Right lung (tissue), 5 donors: ENCODE results near the gene PLXDC2. TPM values are rescaled to one million over a fixed set of nuclear protein-coding genes. Genes with fewer than 3 reads are reported as not detected.
"Not testable (repeated sequence)": the region's sequence is repeated elsewhere in the genome, so short reads cannot be mapped to it uniquely, and the experiment has no call there.

Experiments used
- DNase-seq, 2 donors: peaks; one replicate each; pipeline ENCODE4 v3.0.0-alpha.2; 2013
- polyA plus RNA-seq, 5 donors: library from polyadenylated mRNA; unstranded; fragments of 120-200 nt; gene quantifications; one replicate each; pipeline versions ENCODE4 v1.2.1 to v1.2.3, GENCODE V29; 2013; ENCODE audit warnings: inconsistent platforms in 1 of 5, low replicate concordance in 1 of 5; ENCODE audit not compliant: insufficient read length in 5 of 5, insufficient read depth in 1 of 5

The PLXDC2 gene
- polyA plus RNA-seq, 5 donors: 56.9 to 134 (median 120) TPM

GRCh38 chr10:19971343-19972052 lies 155.3 kb downstream of the PLXDC2 start:
- DNase-seq: no peak

DNA sequence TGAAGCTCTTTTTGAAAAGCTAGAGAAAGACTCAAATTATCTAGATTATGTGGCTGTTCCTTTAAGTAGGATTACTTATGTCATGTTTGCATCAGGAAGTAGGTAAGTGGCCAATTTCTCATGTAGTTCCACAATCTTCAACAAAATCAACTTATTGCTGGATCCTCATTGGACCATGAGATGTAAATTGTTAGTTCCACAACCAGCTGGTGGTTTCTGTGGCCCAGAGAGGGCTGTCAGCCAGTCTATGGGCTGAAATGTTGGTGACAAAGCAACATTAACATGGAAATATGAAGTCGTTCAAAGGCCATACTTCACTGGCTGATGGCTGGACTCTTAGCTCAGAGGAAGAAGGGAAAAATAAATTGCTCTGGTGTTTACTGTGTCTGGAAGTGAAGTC lies 157.9 kb downstream of the PLXDC2 start:
- no peak for DNase-seq

GRCh38 chr10:19974554-19974953 lies 158.3 kb downstream of the PLXDC2 start:
- DNase-seq: no peak

- DNase-seq: no peak
Observed at GRCh38 chr10:19977097-19977521, 160.9 kb downstream of the PLXDC2 start.

DNA sequence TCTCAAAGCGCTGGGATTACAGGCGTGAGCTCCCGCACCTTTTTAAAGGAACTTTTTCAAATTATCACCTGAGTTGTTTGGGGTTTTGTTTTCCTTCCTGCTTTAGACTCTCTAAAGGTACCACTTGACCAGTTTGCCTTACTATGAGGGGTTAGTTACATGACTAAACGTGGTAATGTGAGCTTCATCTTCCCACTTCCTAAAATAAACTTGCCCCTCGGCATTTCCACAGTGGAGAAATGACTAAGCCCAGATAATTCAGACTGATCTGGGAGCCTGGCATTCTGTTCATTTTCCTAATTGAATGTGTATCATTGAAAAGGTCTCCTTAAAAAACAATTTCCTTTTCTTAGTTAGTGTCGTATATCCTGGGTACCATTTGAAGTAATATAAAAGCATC lies 163.4 kb downstream of the PLXDC2 start:
- no peak for DNase-seq

DNA sequence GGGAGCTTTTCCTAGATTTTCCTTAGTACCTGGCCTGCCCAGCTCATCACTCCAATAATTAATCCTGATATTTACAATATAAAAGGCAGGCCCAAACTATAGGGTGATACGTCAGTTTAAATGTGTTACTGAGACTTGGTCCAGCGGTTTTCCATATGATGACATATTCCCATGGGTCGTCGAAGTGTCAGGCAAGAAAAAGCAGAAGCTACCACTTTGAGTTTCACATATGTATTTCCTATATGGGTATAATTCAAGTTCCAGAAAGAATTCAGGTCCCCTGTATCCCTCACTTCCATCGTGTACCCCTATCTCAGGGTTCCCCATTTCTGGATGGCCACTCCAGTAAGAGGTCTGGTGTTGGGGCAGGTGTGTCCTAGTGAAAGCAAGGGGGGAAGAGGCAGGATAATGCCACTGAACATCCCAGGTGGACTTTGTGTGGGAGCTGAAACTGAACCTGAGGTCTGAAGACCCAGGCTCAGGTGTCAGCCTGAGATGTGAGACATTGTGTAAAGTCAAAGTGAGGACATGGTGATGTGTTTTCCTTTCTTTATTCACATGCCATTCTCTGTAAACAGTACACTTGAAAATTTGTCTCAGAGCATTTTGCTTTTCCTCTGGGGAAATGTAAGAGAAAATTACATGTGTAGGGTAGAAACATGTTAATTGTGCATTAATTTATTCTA lies 167.8 kb downstream of the PLXDC2 start:
- DNase-seq: no peak

GRCh38 chr10:19985745-19986144 lies 169.5 kb downstream of the PLXDC2 start:
- DNase-seq: no peak

DNA sequence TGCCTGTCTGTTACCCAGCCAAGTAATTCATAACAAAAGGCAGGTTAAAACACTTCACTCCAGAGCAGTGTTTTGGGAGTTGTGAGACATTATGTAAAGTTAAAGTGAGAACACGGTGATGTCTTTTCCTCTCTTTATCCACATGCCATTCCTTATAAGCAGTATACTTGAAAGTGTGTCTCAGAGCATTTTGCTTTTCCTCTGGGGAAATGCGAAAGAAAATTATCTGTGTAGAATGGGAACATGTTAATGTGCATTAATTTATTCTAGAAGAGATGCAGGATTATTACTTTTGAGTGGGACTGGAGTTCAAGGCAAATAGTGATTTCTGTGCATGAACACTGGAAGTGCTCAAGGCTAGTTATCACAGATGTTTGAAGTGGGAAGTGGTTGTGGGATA lies 170.4 kb downstream of the PLXDC2 start:
- DNase-seq: no peak

DNA sequence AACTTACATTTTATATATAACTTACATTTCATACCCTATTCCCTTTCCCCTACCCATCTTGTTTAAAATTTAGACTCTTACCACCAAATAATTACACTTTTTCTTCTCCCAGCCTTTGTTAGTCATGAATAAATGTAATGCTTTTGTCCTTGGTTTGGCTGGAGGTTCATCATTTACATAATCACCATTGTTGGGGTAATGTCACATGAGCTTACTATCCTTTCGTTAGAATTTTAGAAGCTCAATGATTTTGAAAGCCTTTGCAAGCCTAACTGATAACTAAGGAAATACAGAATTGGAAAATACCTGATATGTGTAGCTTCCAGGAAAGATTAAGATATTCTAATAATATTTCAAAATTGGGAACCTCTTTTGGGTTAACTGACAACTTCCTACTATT lies 171.7 kb downstream of the PLXDC2 start:
- no peak for DNase-seq

- DNase-seq: peak; percentile 73 to 82
Observed at GRCh38 chr10:19993714-19994315, 177.6 kb downstream of the PLXDC2 start.

GRCh38 chr10:19998482-19998881 lies 182.2 kb downstream of the PLXDC2 start:
- DNase-seq: no peak

DNA sequence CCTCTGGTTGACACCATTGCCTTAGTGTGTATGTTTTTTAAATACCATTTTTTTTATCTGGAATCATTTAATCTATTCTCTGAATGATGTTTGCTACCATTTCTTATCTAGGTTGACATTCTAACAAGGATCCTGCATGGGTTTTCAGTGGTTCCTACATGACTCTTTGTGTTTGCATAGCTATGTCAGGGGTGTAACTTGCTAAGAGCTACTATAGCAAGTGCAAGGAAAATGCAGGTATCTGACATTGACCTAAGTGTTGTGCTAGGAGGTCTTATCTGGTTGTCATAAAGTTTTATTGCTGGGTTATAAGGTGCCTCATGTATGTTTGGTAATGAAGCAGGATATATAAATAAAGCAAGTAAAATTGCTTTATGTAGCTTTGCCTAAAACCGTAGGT lies 183.2 kb downstream of the PLXDC2 start:
- no peak for DNase-seq

DNA sequence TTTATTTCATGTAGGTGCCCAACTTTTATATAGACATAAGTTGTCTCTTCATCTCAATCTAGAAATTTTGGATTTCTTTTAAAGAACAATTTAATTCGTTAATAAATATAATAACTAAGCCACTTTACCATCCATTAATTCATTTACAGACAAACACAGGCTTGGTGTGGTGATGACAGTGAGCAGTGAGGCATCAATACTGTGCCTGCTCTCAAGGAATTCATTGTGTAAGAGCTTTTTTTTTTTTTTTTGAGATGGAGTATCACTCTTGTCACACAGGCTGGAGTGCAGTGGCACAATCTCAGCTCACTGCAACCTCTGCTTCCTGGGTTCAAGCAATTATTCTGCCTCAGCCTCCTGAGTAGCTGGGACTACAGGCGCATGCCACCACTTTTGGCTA lies 185.8 kb downstream of the PLXDC2 start:
- DNase-seq: not testable (repeated sequence)

DNA sequence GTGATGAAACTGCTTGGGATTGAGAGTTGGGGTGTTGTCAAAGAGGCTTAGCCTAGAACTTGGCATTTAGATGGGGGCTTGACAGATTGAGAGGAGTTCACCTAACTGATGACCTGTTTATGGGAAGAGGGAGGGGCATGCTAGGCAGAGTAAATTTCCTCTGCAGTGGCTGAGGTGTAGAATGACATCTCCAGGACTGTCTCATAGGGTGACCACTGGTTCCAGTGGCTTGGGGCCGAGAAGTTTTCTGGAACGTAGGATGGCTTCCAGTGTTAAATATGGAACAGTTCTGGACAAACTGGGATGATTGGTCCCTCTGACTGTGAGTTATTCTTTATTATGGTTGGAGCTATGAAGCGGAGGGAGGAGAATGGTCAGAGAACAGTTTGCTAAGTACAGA lies 186.4 kb downstream of the PLXDC2 start:
- DNase-seq: no peak

DNA sequence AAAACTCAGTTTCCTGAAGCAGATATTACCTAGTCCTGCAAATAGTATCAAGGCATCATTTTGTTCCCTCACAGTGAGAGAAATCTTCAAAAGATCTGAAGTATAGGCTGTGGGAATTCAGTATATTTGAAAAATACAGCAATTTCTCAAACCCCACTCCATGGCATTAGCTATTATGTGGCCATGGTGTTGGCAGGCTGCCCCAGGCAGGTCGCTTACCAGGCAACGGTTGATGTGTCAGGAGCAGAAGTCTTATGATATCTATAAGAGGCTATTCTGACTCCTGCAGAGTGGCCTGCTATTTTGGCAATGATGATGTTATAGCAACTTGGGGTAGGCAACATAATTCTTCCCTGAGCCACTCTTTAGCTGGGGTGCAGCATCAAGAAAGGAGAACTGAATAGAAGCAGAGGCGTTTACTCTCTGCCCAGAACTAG lies 187.9 kb downstream of the PLXDC2 start:
- no peak for DNase-seq

GRCh38 chr10:20005638-20006037 lies 189.4 kb downstream of the PLXDC2 start:
- no peak for DNase-seq

GRCh38 chr10:20006169-20006870 lies 190.1 kb downstream of the PLXDC2 start:
- peak in 1 of 2 donors; percentile 41 for DNase-seq

GRCh38 chr10:20007426-20007825 lies 191.2 kb downstream of the PLXDC2 start:
- DNase-seq: no peak

DNA sequence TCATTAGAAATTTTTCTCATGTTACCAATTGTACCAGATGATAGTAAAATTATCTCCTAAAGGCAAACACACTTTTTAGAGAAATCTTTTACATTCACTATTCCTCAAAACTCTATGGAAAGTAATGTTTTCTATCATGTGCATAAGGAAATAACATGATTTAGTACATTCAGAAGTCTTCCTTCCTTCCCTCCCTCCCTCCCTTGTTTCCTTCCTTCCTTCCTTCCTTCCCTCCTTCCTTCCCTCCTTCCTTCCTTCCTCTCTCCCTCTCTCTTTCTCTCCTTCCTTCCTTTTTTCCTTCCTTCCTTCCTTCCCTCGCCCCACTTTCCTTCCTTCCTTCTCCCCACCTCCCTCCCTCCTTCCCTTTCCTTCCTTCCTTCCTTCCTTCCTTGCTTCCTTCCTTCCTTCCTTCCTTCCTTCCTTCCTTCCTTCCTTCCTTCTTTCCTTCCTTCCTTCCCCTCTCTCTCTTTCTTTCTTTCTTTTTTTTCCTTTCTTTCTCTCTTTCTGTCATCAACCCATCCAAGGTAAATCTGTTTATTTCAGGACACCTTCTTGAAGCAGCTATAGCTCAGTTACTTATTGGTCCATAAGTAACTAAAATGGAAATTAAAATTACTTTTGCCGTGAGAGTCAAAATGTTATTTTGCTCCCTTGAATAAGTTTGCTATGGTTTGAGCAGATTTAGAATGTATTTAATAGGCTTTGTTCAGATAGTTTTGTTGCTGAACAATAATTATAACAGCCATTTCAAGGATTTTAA lies 197.9 kb downstream of the PLXDC2 start:
- no peak for DNase-seq

GRCh38 chr10:20017961-20018360 lies 201.7 kb downstream of the PLXDC2 start:
- no peak for DNase-seq

- no peak for DNase-seq
Observed at GRCh38 chr10:20020677-20021076, 204.4 kb downstream of the PLXDC2 start.

DNA sequence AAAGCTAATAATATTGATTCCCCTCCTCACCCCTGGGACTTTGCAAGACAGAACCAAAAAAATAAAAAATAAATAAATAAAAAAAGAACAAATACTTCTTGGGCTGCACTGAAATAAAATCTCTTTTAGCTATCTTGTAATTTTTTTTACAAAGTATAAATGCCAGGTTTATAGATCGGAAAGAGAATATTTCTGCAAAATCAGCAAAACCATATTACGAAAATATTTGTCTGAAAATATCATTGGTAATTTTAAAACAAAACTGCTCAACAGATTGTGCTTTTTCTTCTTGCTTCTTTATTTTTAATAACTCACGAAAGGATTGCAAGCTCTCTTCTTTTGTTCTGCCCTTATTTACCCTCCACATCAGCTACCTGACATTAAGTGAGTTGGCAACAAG lies 213.3 kb downstream of the PLXDC2 start:
- DNase-seq: no peak
